H1 (cell line): ENCODE measurements around the gene RASGRP1. TPM values are rescaled to one million over a fixed set of nuclear protein-coding genes. Genes with fewer than 3 reads are reported as not detected.

Experiments
- CTCF ChIA-PET: fragments of 300-600 bp; sonication (Branson Sonifier 250); formaldehyde crosslinking; loops from one replicate; lab custom pipeline; 2021; ENCODE audit not compliant: partially characterized antibody; lab: Charles Lee
- POLR2A ChIA-PET: fragments of 300-600 bp; sonication (Branson Sonifier 250); formaldehyde crosslinking; loops from one replicate; lab custom pipeline; 2021; ENCODE audit warnings: inconsistent platforms; ENCODE audit not compliant: partially characterized antibody; lab: Charles Lee
- DNase-seq, 2 experiments: peaks; one replicate each; pipeline versions ENCODE4 v3.0.0 to v3.0.0-alpha.2; 2010 to 2022; ENCODE audit warnings: low spot score in 2 of 2, low read depth in 1 of 2, mixed read lengths in 1 of 2
- FAIRE-seq: peaks from 2 replicates; lab custom pipeline; 2011; peaks lifted over from hg19 to GRCh38; lab: Jason Lieb, UNC
- H2AFZ ChIP-seq: 2 replicates; pipeline ENCODE4 v1.8.1; 2012; ENCODE audit warnings: low read length, inconsistent platforms
- H2AK5ac ChIP-seq: 2 replicates; pipeline ENCODE4 v1.6.1; 2013; ENCODE audit warnings: low read depth, low read length
- H2BK120ac ChIP-seq: replicated peaks from 2 replicates; pipeline ENCODE3; 2013; ENCODE audit warnings: low read depth, low read length, inconsistent platforms
- H2BK12ac ChIP-seq: 2 replicates; pipeline ENCODE4 v1.6.1; 2013; ENCODE audit warnings: low read depth, low read length
- H2BK15ac ChIP-seq: 2 replicates; pipeline ENCODE4 v1.6.1; 2013; ENCODE audit warnings: low read length
- H2BK20ac ChIP-seq: 2 replicates; pipeline ENCODE4 v1.6.1; 2013; ENCODE audit warnings: low read length
- H2BK5ac ChIP-seq: 2 replicates; pipeline ENCODE4 v1.6.1; 2013; ENCODE audit warnings: low read depth, low read length
- H3K14ac ChIP-seq: 2 replicates; pipeline ENCODE4 v1.6.1; 2013; ENCODE audit warnings: inconsistent platforms; ENCODE audit not compliant: insufficient read length
- H3K18ac ChIP-seq: 2 replicates; pipeline ENCODE4 v1.6.1; 2013; ENCODE audit warnings: low read length; ENCODE audit errors: extremely low read depth
- H3K23ac ChIP-seq: 2 replicates; pipeline ENCODE4 v1.6.1; 2013; ENCODE audit warnings: inconsistent platforms; ENCODE audit not compliant: insufficient read length
- H3K23me2 ChIP-seq: 2 replicates; pipeline ENCODE4 v1.6.1; 2013; ENCODE audit warnings: low read depth, low read length
- H3K27ac ChIP-seq: 2 replicates; pipeline ENCODE4 v1.6.1; 2011; ENCODE audit warnings: low read depth, low read length, inconsistent platforms
- H3K27me3 ChIP-seq, 4 experiments: replicated peaks in 1 of 4; 1 replicate in 1 of 4; 2 replicates in 3 of 4; pipeline versions ENCODE4 v1.6.1 to v1.8.1; 2011 to 2013; ENCODE audit warnings: low read length in 3 of 4, mild to moderate bottlenecking in 3 of 4, inconsistent platforms in 2 of 4, mixed read lengths in 2 of 4, moderate library complexity in 1 of 4; ENCODE audit not compliant: control insufficient read depth in 3 of 4, insufficient read depth in 3 of 4; ENCODE audit errors: extremely low read depth in 1 of 4
- H3K36me3 ChIP-seq, 4 experiments: 2 replicates each; pipeline versions ENCODE4 v1.6.1 to v1.8.1; 2011 to 2013; ENCODE audit warnings: mild to moderate bottlenecking in 4 of 4, low read length in 3 of 4, moderate library complexity in 2 of 4, control low read depth in 1 of 4, inconsistent platforms in 1 of 4; ENCODE audit not compliant: insufficient read depth in 4 of 4, control insufficient read depth in 2 of 4
- H3K4ac ChIP-seq: replicated peaks from 2 replicates; pipeline ENCODE3; 2013; ENCODE audit warnings: low read length, low read depth, mixed read lengths, inconsistent platforms; ENCODE audit not compliant: insufficient read length
- H3K4me1 ChIP-seq, 4 experiments: replicated peaks in 1 of 4; 1 replicate in 1 of 4; 2 replicates in 3 of 4; pipeline versions ENCODE4 v1.6.1 to v1.8.1; 2011 to 2013; ENCODE audit warnings: low read length in 3 of 4, inconsistent platforms in 2 of 4, mixed read lengths in 1 of 4; ENCODE audit not compliant: insufficient read depth in 4 of 4, control insufficient read depth in 3 of 4
- H3K4me2 ChIP-seq, 2 experiments: 2 replicates each; pipeline versions ENCODE4 v1.6.1 to v1.8.1; 2011 to 2013; ENCODE audit warnings: low read depth in 2 of 2, low read length in 2 of 2, control low read depth in 1 of 2, inconsistent platforms in 1 of 2, mild to moderate bottlenecking in 1 of 2; ENCODE audit not compliant: insufficient read depth in 1 of 2
- H3K4me3 ChIP-seq, 4 experiments: fragments of 200-600, 300-600 bp in 1 of 4; sonication (generic), shearing (Covaris generic), sonication (Bioruptor Twin) in 1 of 4; 2 replicates each; pipeline versions ENCODE4 v1.5.1 to v1.8.1; 2011 to 2016; ENCODE audit warnings: low read length in 4 of 4, low read depth in 3 of 4, control low read depth in 2 of 4, inconsistent platforms in 2 of 4, mild to moderate bottlenecking in 2 of 4, mixed read lengths in 1 of 4, moderate library complexity in 1 of 4; ENCODE audit not compliant: insufficient read depth in 2 of 4; ENCODE audit errors: extremely low read depth in 1 of 4
- H3K56ac ChIP-seq: replicated peaks from 2 replicates; pipeline ENCODE3; 2013; ENCODE audit warnings: low read depth, mild to moderate bottlenecking, mixed read lengths, low read length, inconsistent platforms; ENCODE audit not compliant: insufficient read length
- H3K79me1 ChIP-seq: 2 replicates; pipeline ENCODE4 v1.6.1; 2013; ENCODE audit warnings: low read depth, low read length, control low read depth
- H3K79me2 ChIP-seq, 2 experiments: 2 replicates each; pipeline versions ENCODE4 v1.6.1 to v1.8.1; 2012 to 2013; ENCODE audit warnings: low read length in 2 of 2, mild to moderate bottlenecking in 2 of 2, inconsistent platforms in 1 of 2; ENCODE audit not compliant: insufficient read depth in 2 of 2, control insufficient read depth in 1 of 2
- H3K9ac ChIP-seq, 4 experiments: replicated peaks in 1 of 4; 1 replicate in 1 of 4; 2 replicates in 3 of 4; pipeline versions ENCODE4 v1.6.1 to v1.8.1; 2011 to 2013; ENCODE audit warnings: low read depth in 3 of 4, low read length in 3 of 4, control low read depth in 2 of 4, mild to moderate bottlenecking in 2 of 4, moderate library complexity in 2 of 4, inconsistent platforms in 1 of 4; ENCODE audit errors: extremely low read depth in 1 of 4
- H3K9me3 ChIP-seq, 2 experiments: 2 replicates each; pipeline versions ENCODE4 v1.6.1 to v1.8.1; 2012 to 2013; ENCODE audit warnings: mild to moderate bottlenecking in 2 of 2, moderate library complexity in 2 of 2, control low read depth in 1 of 2, inconsistent platforms in 1 of 2, low read depth in 1 of 2, low read length in 1 of 2, mixed read lengths in 1 of 2; ENCODE audit not compliant: insufficient read depth in 2 of 2
- H4K20me1 ChIP-seq, 2 experiments: replicated peaks in 1 of 2; 2 replicates each; pipeline versions ENCODE3 to v1.8.1; 2011 to 2013; ENCODE audit warnings: inconsistent platforms in 2 of 2, low read length in 2 of 2, mild to moderate bottlenecking in 1 of 2; ENCODE audit not compliant: insufficient read depth in 2 of 2, control insufficient read depth in 1 of 2
- H4K5ac ChIP-seq: 2 replicates; pipeline ENCODE4 v1.6.1; 2013; ENCODE audit warnings: low read length, low read depth, mixed read lengths, inconsistent platforms; ENCODE audit not compliant: insufficient read length
- H4K8ac ChIP-seq: 2 replicates; pipeline ENCODE4 v1.8.0; 2013; ENCODE audit warnings: mild to moderate bottlenecking, moderate library complexity, low read length, inconsistent platforms; ENCODE audit not compliant: insufficient read depth; ENCODE audit errors: extremely low read depth
- H4K91ac ChIP-seq: replicated peaks from 2 replicates; pipeline ENCODE3; 2013; ENCODE audit warnings: low read length, mixed read lengths, inconsistent platforms; ENCODE audit not compliant: insufficient read length
- BCL11A ChIP-seq, 2 experiments: IDR thresholded peaks; one replicate each; pipeline ENCODE4 v1.6.1; 2011; ENCODE audit warnings: low read depth in 2 of 2, low read length in 2 of 2, mild to moderate bottlenecking in 2 of 2
- CHD2 ChIP-seq: IDR thresholded peaks from 2 replicates; pipeline ENCODE4 v1.6.1; 2012; ENCODE audit warnings: low read length, improper control_type of control experiment
- EGR1 ChIP-seq: IDR thresholded peaks from 2 replicates; pipeline ENCODE4 v1.6.1; 2011; ENCODE audit warnings: low read depth, low read length, borderline replicate concordance
- FOSL1 ChIP-seq: IDR thresholded peaks from 2 replicates; pipeline ENCODE4 v1.6.1; 2011; ENCODE audit warnings: mild to moderate bottlenecking, low read depth, low read length, moderate library complexity; ENCODE audit not compliant: insufficient read depth
- GTF2F1 ChIP-seq: IDR thresholded peaks from 2 replicates; pipeline ENCODE4 v1.6.1; 2012; ENCODE audit warnings: low read depth, low read length, improper control_type of control experiment, borderline replicate concordance
- HDAC2 ChIP-seq, 2 experiments: fragments of 300-600 bp in 1 of 2; sonication (generic) in 1 of 2; IDR thresholded peaks; 2 replicates each; pipeline ENCODE4 v1.6.1; 2011 to 2012; ENCODE audit warnings: low read depth in 2 of 2, low read length in 2 of 2, mild to moderate bottlenecking in 2 of 2, moderate library complexity in 2 of 2, borderline replicate concordance in 1 of 2, inconsistent platforms in 1 of 2
- HDAC6 ChIP-seq: IDR thresholded peaks from one replicate; pipeline ENCODE4 v1.7.1; 2012; ENCODE audit warnings: low read depth, mild to moderate bottlenecking, inconsistent platforms, low read length, moderate library complexity
- RNF2 ChIP-seq: fragments of 200-900, 300-1000 bp; sonication (generic); IDR thresholded peaks from 2 replicates; pipeline ENCODE4 v1.7.1; 2016; ENCODE audit warnings: borderline replicate concordance, low read depth, mild to moderate bottlenecking, antibody characterized with exemption, low read length; ENCODE audit not compliant: poor library complexity, severe bottlenecking; ENCODE audit errors: missing control alignments
- SAP30 ChIP-seq: fragments of 300-600 bp; sonication (generic); IDR thresholded peaks from 2 replicates; pipeline ENCODE4 v1.7.1; 2012; ENCODE audit warnings: low read length, moderate library complexity, mild to moderate bottlenecking, inconsistent platforms; ENCODE audit not compliant: insufficient read depth, insufficient replicate concordance
- TAF1 ChIP-seq: IDR thresholded peaks from 2 replicates; pipeline ENCODE4 v1.6.1; 2011; ENCODE audit warnings: mild to moderate bottlenecking, low read depth, low read length
- TBP ChIP-seq: IDR thresholded peaks from 2 replicates; pipeline ENCODE4 v1.6.1; 2011; ENCODE audit warnings: low read depth, low read length, improper control_type of control experiment
- WGBS, 2 experiments: shearing (Covaris generic) in 1 of 2; methylation state at CpG; one replicate each; pipeline versions ENCODE4 v1.1.6 to v1.1.7; 2013 to 2015; ENCODE audit warnings: low lambda C conversion rate in 2 of 2, mixed read lengths in 2 of 2, inconsistent platforms in 1 of 2, low coverage in 1 of 2, missing lambda C conversion rate in 1 of 2; ENCODE audit not compliant: insufficient replicate concordance in 2 of 2, insufficient coverage in 1 of 2, insufficient read length in 1 of 2; ENCODE audit errors: extremely low coverage in 1 of 2, missing lambda C conversion rate in 1 of 2; 5-methylcytosine and 5-hydroxymethylcytosine counted together
- polyA plus RNA-seq, 7 experiments: library from polyadenylated mRNA; depleted of rRNA in 3 of 7; stranded (reverse) in 5 of 7; unstranded in 2 of 7; fragments of >200 nt in 5 of 7; fragments of 200-250 nt in 2 of 7; gene quantifications; 1 replicate in 5 of 7; 2 replicates in 1 of 7; 4 replicates in 1 of 7; pipeline versions ENCODE4 v1.2.1 to v1.2.3, GENCODE V29; 2011 to 2013; ENCODE audit warnings: missing spikeins in 2 of 7, mixed read lengths in 2 of 7
- total RNA-seq: library from RNA; stranded (reverse); fragmentation: NEBNext Ultra II Directional; extraction: Animal tissue kit (Norgen Biotek cat#: 25700); gene quantifications from 2 replicates; pipeline ENCODE4 v1.2.1, GENCODE V29; 2021
- TF ChIP-seq, protein P1 (sequence below): IDR thresholded peaks from 2 replicates; pipeline ENCODE4 v1.6.1; 2011; ENCODE audit warnings: low read length, improper control_type of control experiment

RASGRP1 gene
- total and polyA plus RNA-seq, 2 of the 8 experiments (the other 6 are each of a cell fraction or from before 2014, with no cell fraction given), result 1.1 to 2.1 TPM

- CTCF ChIA-PET, result interaction anchor here (0.6 to 3.6 kb wide), 6 partner anchors 12 to 1199 kb away, joined by 3 to 18 read pairs (median 4); partner anchors contain the start of gene RASGRP1
- no peak overlapping the region for H2BK20ac ChIP-seq
- no peak for TF ChIP-seq BCL11A (IDR thresholded peaks at IDR 0.05; ENCODE audit: low read depth in 2 of 2, low read length in 2 of 2)
- TF ChIP-seq TBP, result no peak
- no peak for TF ChIP-seq CHD2
- no peak for TF ChIP-seq HDAC6
- TF ChIP-seq HDAC2 (IDR thresholded peaks at IDR 0.05; ENCODE audit: borderline replicate concordance in 1 of 2, low read depth in 2 of 2, low read length in 2 of 2), result no peak
- no peak for TF ChIP-seq FOSL1
- no peak for TF ChIP-seq EGR1
- no peak for TF ChIP-seq TAF1
- TF ChIP-seq RNF2, result no peak
- TF ChIP-seq GTF2F1, result no peak
- TF ChIP-seq, protein P1, sequence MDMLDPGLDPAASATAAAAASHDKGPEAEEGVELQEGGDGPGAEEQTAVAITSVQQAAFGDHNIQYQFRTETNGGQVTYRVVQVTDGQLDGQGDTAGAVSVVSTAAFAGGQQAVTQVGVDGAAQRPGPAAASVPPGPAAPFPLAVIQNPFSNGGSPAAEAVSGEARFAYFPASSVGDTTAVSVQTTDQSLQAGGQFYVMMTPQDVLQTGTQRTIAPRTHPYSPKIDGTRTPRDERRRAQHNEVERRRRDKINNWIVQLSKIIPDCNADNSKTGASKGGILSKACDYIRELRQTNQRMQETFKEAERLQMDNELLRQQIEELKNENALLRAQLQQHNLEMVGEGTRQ, result no peak
- TF ChIP-seq SAP30, result no peak
Measured at GRCh38 chr15:38533416-38533915, 31.1 kb downstream of the RASGRP1 start.

More at GRCh38 chr15:38533416-38533915, 31.1 kb downstream of the RASGRP1 start:
- no peaks in the 10 kb centered on the region for H3K9me3 ChIP-seq
- H2BK120ac ChIP-seq, result no peak overlapping the region
- POLR2A ChIA-PET, result no interaction called here
- H3K9ac ChIP-seq, result no peak overlapping the region
- no peak overlapping the region for H3K18ac ChIP-seq
- no peak overlapping the region for H4K8ac ChIP-seq
- H3K79me1 ChIP-seq, result no peaks in the 10 kb centered on the region
- no peak overlapping the region for H2BK5ac ChIP-seq
- H3K36me3 ChIP-seq, result no peaks in the 10 kb centered on the region
- H3K23ac ChIP-seq, result no peak overlapping the region
- no peak overlapping the region for H4K91ac ChIP-seq
- H3K79me2 ChIP-seq, result no peaks in the 10 kb centered on the region
- H4K5ac ChIP-seq, result no peak overlapping the region
- no peak overlapping the region for H3K4me3 ChIP-seq
- no peak overlapping the region for H3K56ac ChIP-seq
- H3K4me1 ChIP-seq, result peaks cover 0 to 3% (median 0%) of the 10 kb centered on the region in 4 experiments; a peak in 1 of 7 replicates
- H2BK15ac ChIP-seq, result no peak overlapping the region
- FAIRE-seq (no peak), DNase-seq (no peak)
- H3K23me2 ChIP-seq, result no peaks in the 10 kb centered on the region
- no peak overlapping the region for H2AFZ ChIP-seq
- WGBS, 2 experiments, result 85% methylated on average over 6 of the region's 6 CpGs; no CpG with 5 or more reads in 1 of the 2 experiments
- H4K20me1 ChIP-seq, result no peaks in the 10 kb centered on the region
- H3K27ac ChIP-seq, result no peak overlapping the region
- H2BK12ac ChIP-seq, result no peak overlapping the region
- no peak overlapping the region for H3K4ac ChIP-seq
- H3K27me3 ChIP-seq, result no peaks in the 10 kb centered on the region
- H3K4me2 ChIP-seq, result no peak overlapping the region
- no peak overlapping the region for H3K14ac ChIP-seq
- H2AK5ac ChIP-seq, result 0 out of 2 replicates have a peak overlapping the region, but pooled peaks have one; percentile 7
